Effector memory CD4-positive, alpha-beta T cell (primary cell): ENCODE results near the gene MGLL.

Experiments used
- DNase-seq, 3 donors: peaks; one replicate each; pipeline ENCODE4 v3.0.0-alpha.2; 2020
- H3K27ac ChIP-seq: 2 replicates; pipeline ENCODE4 v1.7.0; 2013; ENCODE audit warnings: mild to moderate bottlenecking, low read length, moderate library complexity; ENCODE audit not compliant: insufficient read depth, poor library complexity, severe bottlenecking
- H3K27me3 ChIP-seq: replicated peaks from 2 replicates; pipeline ENCODE4 v1.7.0; 2013; ENCODE audit warnings: mild to moderate bottlenecking, low read length; ENCODE audit not compliant: insufficient read depth, control insufficient read depth, poor library complexity, severe bottlenecking
- H3K36me3 ChIP-seq: 2 replicates; pipeline ENCODE4 v1.7.0; 2013; ENCODE audit warnings: mild to moderate bottlenecking, low read length, moderate library complexity; ENCODE audit not compliant: control insufficient read depth, insufficient read depth
- H3K4me1 ChIP-seq: 2 replicates; pipeline ENCODE4 v1.7.0; 2013; ENCODE audit warnings: low read length, mild to moderate bottlenecking; ENCODE audit not compliant: control insufficient read depth, insufficient read depth, poor library complexity, severe bottlenecking
- H3K4me3 ChIP-seq: 2 replicates; pipeline ENCODE4 v1.7.0; 2013; ENCODE audit warnings: low read length, low read depth, mild to moderate bottlenecking; ENCODE audit not compliant: insufficient read depth, poor library complexity, severe bottlenecking
- H3K9me3 ChIP-seq: 2 replicates; pipeline ENCODE4 v1.7.0; 2013; ENCODE audit warnings: mild to moderate bottlenecking, low read length, moderate library complexity; ENCODE audit not compliant: control insufficient read depth

Gene MGLL

DNA sequence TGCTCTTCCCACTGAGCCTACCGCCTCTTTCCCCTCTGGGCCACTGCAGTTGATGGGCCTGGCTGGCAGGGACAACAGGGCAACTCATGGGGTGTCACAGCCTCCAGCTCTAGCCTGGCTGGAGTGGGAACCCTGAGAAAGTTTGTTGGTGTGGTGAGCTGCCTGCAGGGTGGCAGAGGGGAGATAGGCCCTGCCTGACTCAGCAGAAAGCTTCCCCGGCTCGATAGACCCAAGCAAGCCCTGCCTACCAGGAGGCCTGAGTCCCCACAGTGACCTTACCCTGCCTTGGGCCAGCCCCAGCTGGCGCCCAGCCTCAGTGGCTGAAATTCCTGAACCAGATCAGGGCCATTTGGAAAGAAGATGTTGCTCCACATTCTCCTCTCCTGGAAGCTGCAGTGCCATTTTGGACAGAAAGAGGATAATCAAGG lies 120.2 kb downstream of the MGLL start:
- Histone ChIP-seq H3K36me3 (no peaks in the 10 kb centered on the region), H3K4me3 (no peak overlapping the region), H3K4me1 (no peaks in the 10 kb centered on the region), H3K9me3 (no peaks in the 10 kb centered on the region), H3K27me3 (no peaks in the 10 kb centered on the region), H3K27ac (no peak overlapping the region)
- no peak for DNase-seq

DNA sequence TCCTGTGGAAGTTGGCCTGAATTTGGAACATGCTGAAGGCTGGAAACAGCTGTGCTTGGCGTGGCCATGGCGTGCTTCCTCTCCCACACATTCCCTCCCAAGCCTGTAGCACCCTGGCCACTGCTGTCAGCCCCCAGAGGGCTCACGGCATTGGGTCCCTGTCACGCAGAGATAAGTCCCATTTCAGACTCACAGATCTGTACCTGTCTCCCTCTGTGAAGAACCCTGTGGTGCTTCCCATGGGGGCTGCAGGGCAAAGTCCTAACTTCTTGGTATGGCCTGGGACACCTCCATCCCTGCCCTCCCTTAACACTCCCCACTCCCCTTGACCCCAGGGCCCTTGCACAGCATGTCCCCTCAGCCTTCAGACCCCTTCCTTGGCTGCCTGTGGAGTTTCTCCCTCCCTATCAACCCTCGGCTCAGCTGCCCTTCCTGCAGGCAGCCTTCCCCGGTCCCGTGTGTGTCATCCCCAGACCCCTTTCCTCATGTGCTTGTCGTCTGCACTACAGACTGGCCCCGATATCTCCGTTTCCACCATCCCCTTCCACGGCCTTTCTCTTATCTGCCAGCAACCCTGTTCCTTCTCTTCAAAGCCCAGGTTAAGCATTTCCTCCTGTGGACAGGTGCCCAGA lies 120.9 kb downstream of the MGLL start:
- Histone ChIP-seq H3K4me3 (no peak overlapping the region), H3K27me3 (no peaks in the 10 kb centered on the region), H3K4me1 (no peaks in the 10 kb centered on the region), H3K9me3 (no peaks in the 10 kb centered on the region), H3K27ac (no peak overlapping the region), H3K36me3 (no peaks in the 10 kb centered on the region)
- no peak for DNase-seq

DNA sequence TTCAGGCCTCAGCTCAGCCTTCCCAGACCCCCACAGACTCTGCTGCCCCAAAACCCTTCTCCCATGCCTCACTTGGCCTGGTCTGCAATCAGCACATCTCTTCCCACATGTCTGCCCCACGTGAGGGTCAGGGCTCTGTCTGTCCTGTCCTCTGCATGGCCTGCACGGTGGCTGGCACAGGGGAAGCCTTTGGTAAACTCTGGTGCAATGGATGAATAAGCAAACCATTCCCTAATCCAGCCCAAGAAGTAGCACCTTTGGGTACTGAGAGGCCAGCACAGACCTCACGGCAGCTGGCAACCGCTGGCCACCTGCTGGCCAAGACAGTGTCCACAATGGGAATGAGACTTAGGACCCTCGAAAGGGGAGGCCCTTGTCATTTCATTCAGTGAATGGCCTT lies 121.9 kb downstream of the MGLL start:
- Histone ChIP-seq H3K4me1 (no peaks in the 10 kb centered on the region), H3K36me3 (no peaks in the 10 kb centered on the region), H3K9me3 (no peaks in the 10 kb centered on the region), H3K27ac (no peak overlapping the region), H3K27me3 (no peaks in the 10 kb centered on the region), H3K4me3 (no peak overlapping the region)
- DNase-seq: no peak

DNA sequence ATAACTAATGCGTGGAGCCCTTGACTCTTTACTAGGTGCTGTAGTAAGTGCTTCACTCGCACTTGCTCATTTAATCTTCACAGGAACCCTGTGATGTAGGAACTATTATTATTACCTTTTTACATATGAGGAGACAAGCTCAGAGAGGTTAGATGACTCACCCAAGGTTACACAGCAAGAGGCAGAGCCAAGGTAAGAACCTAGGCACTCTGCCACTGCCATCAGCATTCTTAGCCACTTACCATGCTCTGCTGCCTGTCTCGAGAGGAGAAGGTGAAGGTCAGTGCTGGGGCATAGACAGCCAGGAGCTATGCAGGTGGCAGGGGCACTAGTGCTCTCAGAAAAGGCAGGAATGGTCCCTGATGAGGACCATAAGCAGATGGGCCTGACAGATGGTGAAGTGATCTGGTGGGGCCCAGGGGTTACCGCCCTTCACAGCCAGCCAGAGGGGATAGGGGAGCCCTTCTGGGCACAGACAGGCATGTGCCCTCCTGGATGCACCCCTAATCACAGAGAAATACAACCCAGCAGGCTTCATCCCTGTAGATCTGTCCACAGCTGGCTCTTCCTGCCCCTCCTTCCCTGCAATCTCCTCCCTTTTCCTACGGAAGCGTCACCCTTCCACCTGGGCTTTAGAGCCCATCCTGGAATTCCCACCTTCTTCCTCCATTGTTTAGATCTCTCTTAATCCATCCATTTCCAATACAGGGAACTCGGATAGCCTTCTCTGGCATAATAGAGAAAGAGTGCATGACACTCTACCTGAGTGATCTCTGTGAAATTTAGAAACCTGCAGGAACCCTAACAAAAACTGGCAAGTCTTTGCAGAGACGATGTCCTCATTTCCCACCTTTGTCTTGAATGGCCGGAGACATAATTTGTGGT lies 122.7 kb downstream of the MGLL start:
- Histone ChIP-seq H3K36me3 (no peaks in the 10 kb centered on the region), H3K27me3 (no peaks in the 10 kb centered on the region), H3K4me3 (no peak overlapping the region), H3K4me1 (no peaks in the 10 kb centered on the region), H3K9me3 (no peaks in the 10 kb centered on the region), H3K27ac (no peak overlapping the region)
- no peak for DNase-seq

DNA sequence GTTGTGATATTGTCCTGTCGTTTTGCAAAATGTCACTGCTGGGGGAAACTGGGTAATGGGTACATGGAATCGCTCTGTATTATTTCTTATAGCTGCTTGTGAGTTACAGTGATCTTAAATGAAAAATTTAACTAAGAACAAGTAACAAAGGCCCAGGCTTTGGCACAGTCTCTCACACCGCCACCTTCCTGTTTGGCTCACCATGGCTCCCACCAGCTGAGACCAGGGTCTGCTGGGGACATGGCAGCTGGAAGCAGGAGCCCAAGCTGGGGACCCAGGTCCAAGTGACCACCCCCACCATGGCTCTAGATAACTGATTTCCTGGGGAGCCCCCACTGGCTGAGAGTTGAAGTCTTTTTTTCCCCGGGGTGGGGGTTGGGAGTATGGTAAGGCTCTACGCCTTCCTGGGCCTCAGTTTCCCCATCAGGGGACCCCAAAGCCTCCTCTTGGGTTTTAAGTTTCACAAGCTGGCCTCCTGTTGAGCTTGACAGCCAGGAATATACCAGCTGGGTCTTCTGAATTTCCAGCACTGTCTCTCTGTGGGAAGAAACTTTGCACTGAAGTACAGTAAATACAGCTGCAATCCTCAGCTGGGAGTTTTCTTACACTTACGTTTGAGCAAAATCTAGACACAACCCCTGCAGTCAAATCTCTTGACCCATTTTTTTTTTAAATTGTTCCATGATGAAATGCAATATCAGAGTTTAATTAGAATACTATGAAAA lies 123.5 kb downstream of the MGLL start:
- Histone ChIP-seq H3K27ac (no peak overlapping the region), H3K4me1 (no peaks in the 10 kb centered on the region), H3K9me3 (no peaks in the 10 kb centered on the region), H3K36me3 (no peaks in the 10 kb centered on the region), H3K4me3 (no peak overlapping the region), H3K27me3 (no peaks in the 10 kb centered on the region)
- DNase-seq: no peak

DNA sequence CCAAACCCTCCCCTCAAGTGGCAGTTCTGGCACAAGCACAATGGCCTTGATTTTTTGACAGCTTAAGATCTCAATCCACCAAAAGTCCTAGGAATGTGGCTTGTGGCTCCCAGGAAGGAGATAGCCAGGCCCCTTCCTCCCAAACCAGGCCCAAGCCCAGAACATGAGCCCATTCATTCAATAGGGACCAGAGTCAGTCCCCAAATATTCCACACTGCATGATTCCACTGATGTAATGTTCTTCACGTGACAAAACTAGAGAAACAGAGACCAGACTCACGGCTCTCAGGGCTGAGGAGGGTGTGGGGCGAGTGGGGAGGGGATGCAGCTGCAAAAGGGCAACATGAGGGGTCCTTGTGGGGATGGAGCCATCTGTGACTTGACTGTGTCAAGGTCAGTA lies 124.0 kb downstream of the MGLL start:
- DNase-seq: no peak
- Histone ChIP-seq H3K27ac (no peak overlapping the region), H3K36me3 (no peaks in the 10 kb centered on the region), H3K4me1 (no peaks in the 10 kb centered on the region), H3K4me3 (no peak overlapping the region), H3K27me3 (no peaks in the 10 kb centered on the region), H3K9me3 (no peaks in the 10 kb centered on the region)

DNA sequence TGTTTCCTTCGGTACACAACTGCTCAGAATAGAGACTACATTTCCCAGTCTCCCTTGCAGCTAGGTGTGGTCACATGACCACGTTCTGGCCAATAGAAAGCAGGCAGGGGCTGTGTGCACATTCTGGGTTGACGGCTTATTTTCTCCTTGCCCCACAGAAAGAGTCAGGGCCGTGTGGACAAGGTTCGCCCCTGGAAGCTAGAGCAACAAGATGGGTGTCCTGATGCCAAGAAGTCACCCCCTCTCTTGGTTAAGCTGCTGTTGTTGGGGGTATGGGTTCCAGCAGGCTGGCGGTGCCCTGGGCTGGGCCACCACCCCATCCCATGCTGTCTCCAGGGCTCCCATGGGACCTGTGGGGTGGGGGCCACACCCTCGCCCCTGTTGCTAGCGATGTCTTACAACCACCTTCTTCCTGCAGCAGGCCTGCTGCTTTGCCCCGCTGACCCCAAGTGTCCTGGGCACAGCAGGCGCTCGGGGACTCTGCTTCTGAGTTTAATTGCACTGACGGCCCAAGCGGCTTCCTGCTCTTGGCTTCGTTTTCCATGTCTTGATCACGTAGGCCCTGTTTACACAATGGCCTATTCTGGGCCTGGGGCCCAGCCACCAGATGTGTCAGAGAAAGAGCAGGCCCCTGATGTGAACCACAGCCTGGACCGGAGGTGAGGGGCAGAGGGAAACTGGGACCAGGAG lies 124.6 kb downstream of the MGLL start:
- DNase-seq: peak in 2 of 3 donors; percentile 24 to 27
- H3K36me3 ChIP-seq: no peaks in the 10 kb centered on the region
- no peaks in the 10 kb centered on the region for H3K9me3 ChIP-seq
- no peaks in the 10 kb centered on the region for H3K4me1 ChIP-seq
- no peaks in the 10 kb centered on the region for H3K27me3 ChIP-seq
- no peak overlapping the region for H3K4me3 ChIP-seq
- no peak overlapping the region for H3K27ac ChIP-seq

DNA sequence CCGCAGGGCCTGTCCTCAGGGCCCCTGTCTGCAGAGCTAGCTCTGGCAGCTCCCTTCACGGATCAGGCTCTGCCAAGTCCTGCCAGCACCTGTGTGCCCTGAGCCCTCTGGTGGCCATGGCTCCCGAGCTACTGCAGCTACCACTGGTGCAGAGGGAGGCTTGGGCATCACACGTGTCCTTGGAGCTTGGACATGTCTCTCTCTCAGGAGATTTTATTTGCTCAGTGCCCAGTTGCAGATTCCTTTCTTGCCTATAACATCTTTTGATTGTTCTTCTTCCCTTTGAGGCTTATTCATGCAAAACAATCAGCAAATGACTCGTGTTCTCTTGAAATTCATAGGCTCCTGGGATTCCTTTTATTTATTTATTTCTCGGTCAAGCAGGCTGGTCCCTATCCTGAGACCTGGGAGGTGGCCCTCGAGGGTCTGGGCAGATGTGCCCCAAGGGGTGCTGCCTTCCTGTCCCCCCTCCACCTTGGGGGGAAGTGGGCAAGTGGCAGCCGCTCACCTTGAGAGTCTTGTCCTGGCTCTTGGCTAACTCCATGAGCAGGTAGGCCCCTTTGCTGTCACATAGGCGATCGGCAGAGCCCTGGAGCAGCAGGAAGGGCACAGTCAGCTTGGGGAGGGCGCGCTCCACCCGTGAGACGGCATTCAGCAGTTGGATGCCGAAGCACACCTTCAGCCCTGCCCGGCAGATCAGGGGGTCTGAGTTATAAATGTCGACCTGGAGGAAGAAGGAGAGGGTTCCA lies 127.7 kb downstream of the MGLL start:
- Histone ChIP-seq H3K27ac (no peak overlapping the region), H3K4me3 (no peak overlapping the region), H3K27me3 (no peaks in the 10 kb centered on the region), H3K4me1 (no peaks in the 10 kb centered on the region), H3K9me3 (no peaks in the 10 kb centered on the region), H3K36me3 (no peaks in the 10 kb centered on the region)
- DNase-seq: peak in 1 of 3 donors; percentile 32

DNA sequence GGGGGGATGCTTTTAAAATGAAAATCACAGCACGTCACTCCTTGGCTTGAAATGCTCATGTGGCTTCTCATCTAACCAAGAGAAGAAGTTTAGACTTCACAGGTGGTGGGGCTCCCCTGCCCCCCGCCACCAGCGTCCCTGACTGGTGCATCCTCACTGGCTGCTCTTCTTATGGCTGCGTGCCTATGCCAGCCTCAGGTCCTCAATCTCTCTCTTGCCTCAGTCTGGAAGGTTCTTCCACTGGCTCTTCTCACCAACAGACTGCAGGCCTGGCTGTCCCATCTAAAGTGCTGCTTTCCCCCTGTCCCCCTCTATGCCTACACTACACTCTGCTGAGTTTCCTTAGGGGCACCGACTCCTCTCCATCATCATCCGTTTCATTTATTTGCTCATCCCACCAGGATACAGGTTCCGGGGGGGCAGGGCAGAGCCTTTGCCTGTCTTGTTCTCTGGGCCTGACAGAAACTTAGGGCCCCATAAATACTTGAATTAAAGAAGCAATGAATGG lies 128.9 kb downstream of the MGLL start:
- H3K4me1 ChIP-seq: no peaks in the 10 kb centered on the region
- DNase-seq: no peak
- H3K9me3 ChIP-seq: no peaks in the 10 kb centered on the region
- no peak overlapping the region for H3K4me3 ChIP-seq
- H3K27ac ChIP-seq: no peak overlapping the region
- H3K27me3 ChIP-seq: no peaks in the 10 kb centered on the region
- no peaks in the 10 kb centered on the region for H3K36me3 ChIP-seq
